GM18909 (cell line): ENCODE measurements around the gene LRRC30.
"Not testable (repeated sequence)": the region's sequence is repeated elsewhere in the genome, so short reads cannot be mapped to it uniquely, and the experiment has no call there.

ENCODE experiments used
- ATAC-seq: cut with Tn5 transposase; IDR thresholded peaks from one replicate; pipeline ENCODE4 v1.9.1; 2021; ENCODE audit warnings: mild to moderate bottlenecking; ENCODE audit not compliant: unreplicated experiment, poor library complexity

Gene LRRC30

GRCh38 chr18:7230626-7231349 lies at the start of gene LRRC30:
TSS of gene LRRC30 (plus strand) at chr18:7231089. CDS start at chr18:7231139, 50 bp downstream.
- ATAC-seq = no peak

GRCh38 chr18:7185701-7186100 lies 45.2 kb upstream of the LRRC30 start:
- ATAC-seq = no peak

GRCh38 chr18:7190547-7191156 lies 40.2 kb upstream of the LRRC30 start:
- ATAC-seq = no peak

- ATAC-seq = no peak
Measured at GRCh38 chr18:7191736-7192135, 39.2 kb upstream of the LRRC30 start.

GRCh38 chr18:7195266-7195665 lies 35.6 kb upstream of the LRRC30 start:
- ATAC-seq = no peak

- ATAC-seq = no peak
Measured at GRCh38 chr18:7196421-7196820, 34.5 kb upstream of the LRRC30 start.

GRCh38 chr18:7197854-7198253 lies 33.0 kb upstream of the LRRC30 start:
- no peak for ATAC-seq

GRCh38 chr18:7198326-7198725 lies 32.6 kb upstream of the LRRC30 start:
- no peak for ATAC-seq

- no peak for ATAC-seq
Measured at GRCh38 chr18:7201096-7201495, 29.8 kb upstream of the LRRC30 start.

- no peak for ATAC-seq
Measured at GRCh38 chr18:7202169-7202568, 28.7 kb upstream of the LRRC30 start.

- not testable (repeated sequence) for ATAC-seq
Measured at GRCh38 chr18:7203601-7204000, 27.3 kb upstream of the LRRC30 start.

GRCh38 chr18:7205346-7205745 lies 25.5 kb upstream of the LRRC30 start:
- ATAC-seq = no peak

- ATAC-seq = no peak
Measured at GRCh38 chr18:7206217-7206616, 24.7 kb upstream of the LRRC30 start.

- no peak for ATAC-seq
Measured at GRCh38 chr18:7207366-7207915, 23.4 kb upstream of the LRRC30 start.

- no peak for ATAC-seq
Measured at GRCh38 chr18:7221424-7222155, 9.3 kb upstream of the LRRC30 start.

GRCh38 chr18:7224198-7224597 lies 6.7 kb upstream of the LRRC30 start:
- ATAC-seq = no peak

- ATAC-seq = no peak
Measured at GRCh38 chr18:7232218-7232617, 1.3 kb downstream of the LRRC30 start.

GRCh38 chr18:7233134-7233810 lies 2.4 kb downstream of the LRRC30 start:
- no peak for ATAC-seq

- ATAC-seq = no peak
Measured at GRCh38 chr18:7234091-7234490, 3.2 kb downstream of the LRRC30 start.

GRCh38 chr18:7234956-7235355 lies 4.1 kb downstream of the LRRC30 start:
- ATAC-seq = no peak

GRCh38 chr18:7236072-7236471 lies 5.2 kb downstream of the LRRC30 start:
- no peak for ATAC-seq
